Fibroblast of lung (primary cell): ENCODE data around the gene EIF4E. TPM values are rescaled to one million over a fixed set of nuclear protein-coding genes. Genes with fewer than 3 reads are reported as not detected.

Source experiments
- DNase-seq, 2 donors: peaks; one replicate each; pipeline versions ENCODE4 v3.0.0 to v3.0.0-alpha.2; 2010; ENCODE audit warnings: low read depth in 2 of 2
- H2AFZ ChIP-seq: 2 replicates; pipeline ENCODE4 v1.5.1; 2012; ENCODE audit warnings: low read length, control low read depth, inconsistent platforms
- H3K27ac ChIP-seq: 2 replicates; pipeline ENCODE4 v1.5.1; 2011; ENCODE audit warnings: low read length, control low read depth; ENCODE audit not compliant: insufficient read depth
- H3K27me3 ChIP-seq: 2 replicates; pipeline ENCODE4 v1.5.1; 2011; ENCODE audit warnings: mild to moderate bottlenecking, low read length; ENCODE audit not compliant: control insufficient read depth, insufficient read depth
- H3K36me3 ChIP-seq: 2 replicates; pipeline ENCODE4 v1.5.1; 2011; ENCODE audit warnings: low read length; ENCODE audit not compliant: control insufficient read depth, insufficient read depth
- H3K4me1 ChIP-seq: 2 replicates; pipeline ENCODE4 v1.5.1; 2011; ENCODE audit warnings: low read length; ENCODE audit not compliant: control insufficient read depth, insufficient read depth; ENCODE audit errors: extremely low read depth
- H3K4me2 ChIP-seq: 2 replicates; pipeline ENCODE4 v1.5.1; 2011; ENCODE audit warnings: low read length, control low read depth; ENCODE audit not compliant: insufficient read depth; ENCODE audit errors: extremely low read depth
- H3K4me3 ChIP-seq, 4 experiments: fragments of 200-600 bp in 1 of 4; sonication (generic) in 1 of 4; replicated peaks in 1 of 4; 2 replicates each; pipeline ENCODE4 v1.5.1; 2011 to 2016; ENCODE audit warnings: low read length in 4 of 4, low read depth in 3 of 4, mild to moderate bottlenecking in 3 of 4, control low read depth in 2 of 4, inconsistent platforms in 1 of 4, mixed read lengths in 1 of 4; ENCODE audit not compliant: insufficient read depth in 1 of 4; ENCODE audit errors: control extremely low read depth in 1 of 4
- H3K79me2 ChIP-seq: 2 replicates; pipeline ENCODE4 v1.5.1; 2012; ENCODE audit warnings: mild to moderate bottlenecking, low read length, inconsistent platforms; ENCODE audit not compliant: control insufficient read depth, insufficient read depth
- H3K9ac ChIP-seq: 2 replicates; pipeline ENCODE4 v1.5.1; 2011; ENCODE audit warnings: mild to moderate bottlenecking, low read length, control low read depth; ENCODE audit not compliant: insufficient read depth
- H3K9me3 ChIP-seq: 2 replicates; pipeline ENCODE4 v1.5.1; 2012; ENCODE audit warnings: low read depth, low read length; ENCODE audit not compliant: control insufficient read depth, insufficient read depth
- H4K20me1 ChIP-seq: 2 replicates; pipeline ENCODE4 v1.5.1; 2011; ENCODE audit warnings: low read length; ENCODE audit not compliant: control insufficient read depth, insufficient read depth; ENCODE audit errors: extremely low read depth
- CTCF ChIP-seq, 2 donors: IDR thresholded peaks in 1 of 2; conservative IDR thresholded peaks in 1 of 2; 1 replicate in 1 of 2; 2 replicates in 1 of 2; pipeline ENCODE4 v1.5.1; 2011 to 2012; ENCODE audit warnings: low read length in 2 of 2, control low read depth in 1 of 2, inconsistent platforms in 1 of 2, low read depth in 1 of 2, mild to moderate bottlenecking in 1 of 2
- EZH2 ChIP-seq: IDR thresholded peaks from 2 replicates; pipeline ENCODE4 v1.5.1; 2012; ENCODE audit warnings: low read length, control low read depth, mild to moderate bottlenecking; ENCODE audit errors: missing control alignments
- polyA plus RNA-seq, 2 donors: library from polyadenylated mRNA; depleted of rRNA in 1 of 2; stranded (reverse) in 1 of 2; unstranded in 1 of 2; fragments of >200 nt; gene quantifications; 2 replicates each; pipeline ENCODE4 v1.2.1, GENCODE V29; 2011 to 2012; ENCODE audit warnings: missing spikeins in 1 of 2
- total RNA-seq: library from RNA; depleted of rRNA; stranded (reverse); fragments of >200 nt; gene quantifications from 2 replicates; pipeline ENCODE4 v1.2.1, GENCODE V29; 2014

The EIF4E gene
- total and polyA plus RNA-seq, 2 donors (not counting 1 experiment from before 2014, with no cell fraction given): 124 to 138 TPM

DNA sequence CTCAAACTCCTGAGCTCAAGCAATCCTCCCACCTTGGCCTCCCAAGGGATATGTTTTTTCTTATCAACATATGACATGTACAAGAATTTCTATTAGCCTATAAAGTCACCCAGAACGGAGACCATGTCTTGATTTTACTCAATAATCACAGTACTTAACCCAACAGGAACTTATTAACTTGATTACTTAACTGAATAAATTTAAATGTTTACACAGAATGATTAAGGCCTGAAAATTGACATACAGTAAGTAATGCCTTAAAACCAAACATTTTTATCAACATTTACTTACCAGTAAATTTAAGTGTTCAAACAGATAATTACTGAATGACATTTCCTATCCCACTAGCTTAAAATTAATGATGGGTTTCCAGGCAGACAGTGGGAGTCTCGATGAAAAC is 25.4 kb downstream of the EIF4E start:
- no peak overlapping the region for H3K4me3 ChIP-seq
- no peaks in the 10 kb centered on the region for H4K20me1 ChIP-seq
- H3K9ac ChIP-seq: no peak overlapping the region
- H3K27ac ChIP-seq: no peak overlapping the region
- H3K36me3 ChIP-seq: peaks cover 3% of the 10 kb centered on the region
- no peaks in the 10 kb centered on the region for H3K4me1 ChIP-seq
- H2AFZ ChIP-seq: no peak overlapping the region
- no peak overlapping the region for H3K4me2 ChIP-seq
- no peak for DNase-seq
- no peaks in the 10 kb centered on the region for H3K9me3 ChIP-seq
- peaks cover 83% of the 10 kb centered on the region for H3K79me2 ChIP-seq
- TF ChIP-seq EZH2 (no peak), CTCF (conservative IDR thresholded peaks at IDR 0.05 in 1 of 2, IDR thresholded peaks at IDR 0.05 in 1 of 2; ENCODE audit: low read depth in 1 of 2, low read length in 2 of 2) (no peak)
- H3K27me3 ChIP-seq: no peaks in the 10 kb centered on the region

GRCh38 chr4:98899277-98899676 is 29.7 kb downstream of the EIF4E start:
- H4K20me1 ChIP-seq: no peaks in the 10 kb centered on the region
- no peak overlapping the region for H3K27ac ChIP-seq
- DNase-seq: no peak
- H3K4me3 ChIP-seq: no peak overlapping the region
- no peaks in the 10 kb centered on the region for H3K27me3 ChIP-seq
- H3K4me1 ChIP-seq: no peaks in the 10 kb centered on the region
- H2AFZ ChIP-seq: no peak overlapping the region
- H3K79me2 ChIP-seq: peaks cover 75% of the 10 kb centered on the region
- no peak overlapping the region for H3K4me2 ChIP-seq
- no peaks in the 10 kb centered on the region for H3K9me3 ChIP-seq
- no peak overlapping the region for H3K9ac ChIP-seq
- TF ChIP-seq CTCF (conservative IDR thresholded peaks at IDR 0.05 in 1 of 2, IDR thresholded peaks at IDR 0.05 in 1 of 2; ENCODE audit: low read depth in 1 of 2, low read length in 2 of 2) (no peak), EZH2 (no peak)
- H3K36me3 ChIP-seq: peaks cover 6% of the 10 kb centered on the region

DNA sequence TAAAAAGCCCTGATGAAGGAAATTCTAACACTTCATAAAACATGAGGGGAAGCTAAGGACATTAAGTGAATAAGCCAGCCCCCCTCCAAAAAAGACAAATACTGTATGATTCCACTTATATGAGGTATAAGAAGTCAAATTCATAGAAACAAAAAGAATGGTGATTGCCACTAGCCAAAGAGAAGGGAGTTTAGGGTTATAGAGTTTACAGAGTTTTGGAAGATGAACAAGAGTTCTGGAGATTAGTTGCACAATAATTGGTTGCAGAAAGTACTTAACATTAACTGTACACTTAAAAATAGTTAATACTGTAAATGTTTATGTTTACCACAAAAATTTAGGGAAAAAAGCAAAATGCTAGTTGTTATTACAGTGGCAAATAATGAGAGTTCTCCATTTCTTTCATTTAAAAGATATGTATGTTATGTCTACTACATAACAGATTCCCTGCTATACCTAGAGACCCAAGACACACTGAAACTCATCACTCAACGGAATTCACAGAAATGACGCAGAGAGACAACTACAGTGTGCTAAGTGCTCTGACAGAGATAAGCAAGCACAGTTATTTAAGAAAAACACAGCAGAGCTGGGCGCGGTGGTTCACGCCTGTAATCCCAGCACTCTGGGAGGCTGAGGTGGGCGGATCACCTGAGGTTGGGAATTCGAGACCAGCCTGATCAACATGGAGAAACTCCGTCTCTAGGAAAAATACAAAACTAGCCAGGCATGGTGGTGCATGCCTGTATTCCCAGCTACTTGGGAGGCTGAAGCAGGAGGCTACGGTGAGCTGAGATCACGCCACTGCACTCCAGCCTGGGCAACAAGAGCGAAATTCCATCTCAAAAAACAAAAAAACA is 37.2 kb downstream of the EIF4E start:
- H3K27ac ChIP-seq: no peak overlapping the region
- H3K79me2 ChIP-seq: peaks cover 34% of the 10 kb centered on the region
- DNase-seq: peak in 1 of 2 donors; percentile 43

More for the DNA sequence above, 37.2 kb downstream of the EIF4E start:
- no peak overlapping the region for H2AFZ ChIP-seq
- no peak overlapping the region for H3K9ac ChIP-seq
- H3K4me1 ChIP-seq: no peaks in the 10 kb centered on the region
- no peak overlapping the region for H3K4me3 ChIP-seq
- peaks cover 2% of the 10 kb centered on the region for H3K36me3 ChIP-seq
- no peak overlapping the region for H3K4me2 ChIP-seq
- H4K20me1 ChIP-seq: no peaks in the 10 kb centered on the region
- no peaks in the 10 kb centered on the region for H3K27me3 ChIP-seq
- TF ChIP-seq EZH2: no peak
- no peak for TF ChIP-seq CTCF (conservative IDR thresholded peaks at IDR 0.05 in 1 of 2, IDR thresholded peaks at IDR 0.05 in 1 of 2; ENCODE audit: low read depth in 1 of 2, low read length in 2 of 2)
- H3K9me3 ChIP-seq: no peaks in the 10 kb centered on the region
